C4-2B (cell line): ENCODE results near the gene POLE.

Experiments
- ZFX ChIP-seq: fragments of 450-650 bp; IDR thresholded peaks from 2 replicates; pipeline ENCODE4 v1.6.1; 2017
- TF ChIP-seq, protein P1 (sequence below): fragments of 450-650 bp; conservative IDR thresholded peaks from 2 replicates; pipeline ENCODE4 v1.5.1; 2017; ENCODE audit warnings: mild to moderate bottlenecking

DNA sequence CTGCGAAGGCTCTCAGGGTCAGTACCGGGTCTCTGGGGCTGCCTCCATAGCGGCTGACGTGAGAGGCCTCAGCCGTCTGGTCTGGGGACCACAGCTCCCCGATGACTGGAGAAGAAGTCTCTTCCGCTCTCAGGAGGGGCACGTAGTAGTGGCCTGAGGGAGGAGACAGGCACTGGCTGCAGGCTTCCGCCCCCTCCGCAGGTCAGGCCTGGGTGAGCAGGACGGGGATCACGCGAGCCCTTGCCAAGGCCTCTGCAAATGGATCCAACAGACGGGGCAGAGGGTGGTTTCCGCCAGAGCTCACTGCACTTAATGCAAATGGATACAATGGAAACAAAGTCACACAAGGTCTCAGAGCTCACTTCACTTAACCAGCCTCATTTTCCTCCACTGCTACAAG is 49.8 kb upstream of the POLE start:
- TF ChIP-seq, protein P1, sequence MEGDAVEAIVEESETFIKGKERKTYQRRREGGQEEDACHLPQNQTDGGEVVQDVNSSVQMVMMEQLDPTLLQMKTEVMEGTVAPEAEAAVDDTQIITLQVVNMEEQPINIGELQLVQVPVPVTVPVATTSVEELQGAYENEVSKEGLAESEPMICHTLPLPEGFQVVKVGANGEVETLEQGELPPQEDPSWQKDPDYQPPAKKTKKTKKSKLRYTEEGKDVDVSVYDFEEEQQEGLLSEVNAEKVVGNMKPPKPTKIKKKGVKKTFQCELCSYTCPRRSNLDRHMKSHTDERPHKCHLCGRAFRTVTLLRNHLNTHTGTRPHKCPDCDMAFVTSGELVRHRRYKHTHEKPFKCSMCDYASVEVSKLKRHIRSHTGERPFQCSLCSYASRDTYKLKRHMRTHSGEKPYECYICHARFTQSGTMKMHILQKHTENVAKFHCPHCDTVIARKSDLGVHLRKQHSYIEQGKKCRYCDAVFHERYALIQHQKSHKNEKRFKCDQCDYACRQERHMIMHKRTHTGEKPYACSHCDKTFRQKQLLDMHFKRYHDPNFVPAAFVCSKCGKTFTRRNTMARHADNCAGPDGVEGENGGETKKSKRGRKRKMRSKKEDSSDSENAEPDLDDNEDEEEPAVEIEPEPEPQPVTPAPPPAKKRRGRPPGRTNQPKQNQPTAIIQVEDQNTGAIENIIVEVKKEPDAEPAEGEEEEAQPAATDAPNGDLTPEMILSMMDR = no peak
- TF ChIP-seq ZFX = no peak
